GM10266 (cell line): Measurements from ENCODE around the gene CCNJL.

ENCODE experiments used
- DNase-seq: peaks from one replicate; pipeline ENCODE4 v3.0.0; 2012; ENCODE audit errors: extremely low spot score
- TF ChIP-seq, protein P1 (sequence below): IDR thresholded peaks from 2 replicates; pipeline ENCODE4 v1.5.1; 2012; ENCODE audit warnings: mild to moderate bottlenecking, low read depth; ENCODE audit not compliant: control insufficient read depth, insufficient read depth; ENCODE audit errors: missing control alignments

Gene CCNJL

GRCh38 chr5:160357394-160357793, 45.0 kb upstream of the CCNJL start:
- DNase-seq, result no peak
- TF ChIP-seq, protein P1, sequence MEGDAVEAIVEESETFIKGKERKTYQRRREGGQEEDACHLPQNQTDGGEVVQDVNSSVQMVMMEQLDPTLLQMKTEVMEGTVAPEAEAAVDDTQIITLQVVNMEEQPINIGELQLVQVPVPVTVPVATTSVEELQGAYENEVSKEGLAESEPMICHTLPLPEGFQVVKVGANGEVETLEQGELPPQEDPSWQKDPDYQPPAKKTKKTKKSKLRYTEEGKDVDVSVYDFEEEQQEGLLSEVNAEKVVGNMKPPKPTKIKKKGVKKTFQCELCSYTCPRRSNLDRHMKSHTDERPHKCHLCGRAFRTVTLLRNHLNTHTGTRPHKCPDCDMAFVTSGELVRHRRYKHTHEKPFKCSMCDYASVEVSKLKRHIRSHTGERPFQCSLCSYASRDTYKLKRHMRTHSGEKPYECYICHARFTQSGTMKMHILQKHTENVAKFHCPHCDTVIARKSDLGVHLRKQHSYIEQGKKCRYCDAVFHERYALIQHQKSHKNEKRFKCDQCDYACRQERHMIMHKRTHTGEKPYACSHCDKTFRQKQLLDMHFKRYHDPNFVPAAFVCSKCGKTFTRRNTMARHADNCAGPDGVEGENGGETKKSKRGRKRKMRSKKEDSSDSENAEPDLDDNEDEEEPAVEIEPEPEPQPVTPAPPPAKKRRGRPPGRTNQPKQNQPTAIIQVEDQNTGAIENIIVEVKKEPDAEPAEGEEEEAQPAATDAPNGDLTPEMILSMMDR, result no peak

DNA sequence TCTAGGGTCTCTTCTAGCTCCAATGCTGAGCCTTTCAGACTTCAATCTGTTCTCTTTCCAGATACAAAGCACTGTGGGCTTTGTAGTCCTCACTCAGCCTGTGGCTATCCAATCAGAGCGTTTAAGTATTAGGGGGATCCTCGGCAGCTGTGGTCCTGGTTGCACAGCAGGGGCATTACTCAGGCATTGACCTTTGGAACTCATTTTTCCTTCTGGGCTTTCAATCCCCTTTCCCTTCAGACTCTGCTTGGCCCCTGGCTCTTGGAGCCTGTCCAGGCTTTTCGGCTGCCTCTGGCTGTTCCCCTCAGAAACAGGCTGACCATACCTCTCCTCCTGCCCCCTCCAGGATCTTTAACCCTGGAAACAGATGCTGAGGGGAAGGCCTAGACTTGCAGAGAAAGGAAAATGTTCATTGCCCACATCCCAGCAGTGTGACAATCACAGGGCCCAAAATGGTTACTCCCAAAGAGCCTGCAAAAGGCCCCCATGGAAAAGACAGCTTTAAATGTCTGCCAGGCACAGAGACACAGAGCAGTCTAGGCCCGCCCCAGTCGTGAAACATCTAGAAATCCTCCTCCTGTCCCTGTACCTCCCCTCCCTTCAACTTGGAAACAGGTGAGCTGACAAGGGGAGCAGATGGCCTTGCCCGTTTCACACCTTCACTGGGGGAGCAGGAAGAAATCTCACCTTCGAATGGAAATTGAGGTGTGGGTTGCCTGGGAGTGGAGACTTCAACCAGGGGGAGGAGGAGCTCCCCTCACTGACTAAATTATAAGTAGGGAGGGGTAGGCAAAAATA, 44.4 kb upstream of the CCNJL start:
- no peak for DNase-seq
- TF ChIP-seq, protein P1, result no peak

- TF ChIP-seq, protein P1, result no peak
- no peak for DNase-seq
Observed at GRCh38 chr5:160354666-160355065, 42.3 kb upstream of the CCNJL start.

GRCh38 chr5:160353379-160353778, 41.0 kb upstream of the CCNJL start:
- TF ChIP-seq, protein P1, result no peak
- DNase-seq, result no peak

DNA sequence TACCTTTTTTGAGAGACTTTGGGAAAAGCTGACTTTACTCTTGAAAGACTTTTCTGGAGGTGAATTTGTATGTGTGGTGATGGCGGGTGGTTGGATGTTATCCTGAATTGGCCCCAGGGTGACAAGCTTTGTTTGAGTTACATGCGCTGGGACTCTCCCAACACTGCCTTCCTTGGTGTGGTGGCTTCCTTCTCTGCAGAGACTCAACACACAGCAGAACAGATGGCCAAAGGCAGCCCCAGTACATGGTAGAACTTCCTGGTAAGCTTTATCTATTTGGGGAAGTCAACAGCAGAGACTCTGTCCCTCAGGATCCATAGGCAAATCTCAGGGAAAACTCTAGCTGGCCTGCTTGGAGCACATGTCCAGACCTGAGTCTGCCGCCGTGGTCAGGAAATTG, 39.9 kb upstream of the CCNJL start:
- no peak for DNase-seq
- TF ChIP-seq, protein P1, result no peak

GRCh38 chr5:160349935-160350303, 37.6 kb upstream of the CCNJL start:
- DNase-seq, result no peak
- TF ChIP-seq, protein P1, result no peak

DNA sequence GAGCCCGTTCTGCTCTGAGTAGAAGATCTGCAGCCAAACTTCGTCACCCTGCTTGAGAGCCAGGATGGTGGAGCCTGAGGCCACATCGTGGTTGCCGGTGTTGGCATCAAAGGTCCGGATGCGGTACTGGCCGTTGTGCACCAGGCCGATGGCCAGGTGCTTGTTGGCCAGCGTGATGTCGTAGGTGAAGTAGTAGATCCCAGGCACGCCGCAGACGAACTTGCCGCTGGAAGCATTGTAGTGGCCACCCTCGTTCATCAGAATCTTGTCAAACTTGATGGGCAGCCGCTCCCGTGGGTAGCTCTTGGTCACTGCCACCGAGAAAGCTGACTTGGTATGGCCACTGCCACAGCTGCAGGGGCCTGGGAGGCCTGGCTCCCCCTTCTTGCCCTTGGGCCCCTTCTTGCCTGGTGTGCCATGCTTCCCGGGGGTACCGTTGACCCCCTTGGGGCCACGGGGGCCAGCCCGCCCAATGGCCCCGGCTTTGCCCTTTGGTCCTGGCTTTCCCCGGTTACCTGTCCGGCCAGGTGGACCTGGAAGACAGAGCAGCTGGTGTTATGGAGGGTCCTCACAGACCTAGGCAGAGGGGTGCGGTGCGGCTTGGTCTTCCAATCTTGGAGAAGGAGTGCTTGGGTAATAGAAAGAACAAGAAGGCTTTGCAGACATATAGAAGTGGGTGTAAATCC, 37.0 kb upstream of the CCNJL start:
- no peak for DNase-seq
- TF ChIP-seq, protein P1, result no peak
